T-helper 22 cell (primary cell): ENCODE results near the gene MCM3AP.
A peak's percentile ranks its signal among the peaks of the same experiment; 100 is the strongest.

ENCODE experiments used
- DNase-seq: peaks from one replicate; pipeline ENCODE4 v3.0.0-alpha.2; 2020; ENCODE audit warnings: low read depth

MCM3AP gene

DNA sequence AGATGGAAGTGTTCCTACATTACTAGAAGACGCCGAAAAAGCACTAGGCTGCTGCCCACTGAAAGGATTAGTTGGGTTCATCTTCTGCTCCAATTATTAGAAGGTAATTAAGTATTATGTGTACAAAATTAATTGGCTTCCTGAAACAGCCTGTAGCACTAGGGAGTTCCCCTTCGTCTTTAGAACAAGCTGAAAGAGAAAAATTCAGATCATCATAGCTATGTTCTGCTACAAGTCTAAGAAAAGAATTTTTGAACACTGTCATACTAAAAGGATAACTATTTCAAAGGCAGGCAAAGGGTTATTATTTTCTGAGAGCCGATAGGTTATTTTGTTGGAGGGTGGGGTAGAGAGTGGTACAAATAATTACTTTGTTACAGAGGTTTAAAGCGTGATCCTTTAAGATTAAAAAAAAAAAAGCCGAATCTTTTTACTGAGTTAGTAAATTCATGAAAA, at the start of gene MCM3AP:
Gene MCM3AP (minus strand): TSS at position 406 of the 456 bp plus-strand sequence. CDS start 325 bp downstream, at position 81.
- no peak for DNase-seq

DNA sequence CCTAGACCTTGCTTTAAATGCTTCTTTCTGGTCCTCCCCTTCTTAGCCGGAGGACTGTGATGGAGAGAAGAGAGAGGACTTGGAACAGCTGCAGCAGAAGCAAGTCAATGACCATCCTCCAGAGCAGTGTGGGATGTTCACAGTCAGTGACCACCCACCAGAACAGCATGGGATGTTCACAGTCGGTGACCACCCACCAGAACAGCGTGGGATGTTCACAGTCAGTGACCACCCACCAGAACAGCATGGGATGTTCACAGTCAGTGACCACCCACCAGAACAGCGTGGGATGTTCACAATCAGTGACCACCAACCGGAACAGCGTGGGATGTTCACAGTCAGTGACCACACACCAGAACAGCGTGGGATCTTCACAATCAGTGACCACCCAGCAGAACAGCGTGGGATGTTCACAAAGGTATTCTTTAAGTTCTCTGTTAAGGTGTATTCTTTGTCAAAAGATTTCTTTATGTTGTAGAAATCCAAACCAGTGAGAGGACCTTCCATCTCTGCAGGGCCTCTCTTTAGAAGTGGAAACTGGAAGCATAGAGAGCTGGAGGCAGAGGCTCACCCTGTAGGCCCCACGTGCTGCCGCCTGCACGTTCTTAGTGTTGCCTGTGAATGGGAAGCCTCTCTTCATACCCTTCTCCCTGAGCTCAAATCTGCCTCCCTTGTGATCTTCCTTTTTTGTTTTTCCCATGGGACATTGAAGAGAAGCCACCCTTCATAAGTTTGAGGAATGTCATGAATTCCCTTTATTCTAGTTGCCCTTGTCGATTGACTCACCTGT, 49.1 kb upstream of the MCM3AP start:
- DNase-seq = no peak

DNA sequence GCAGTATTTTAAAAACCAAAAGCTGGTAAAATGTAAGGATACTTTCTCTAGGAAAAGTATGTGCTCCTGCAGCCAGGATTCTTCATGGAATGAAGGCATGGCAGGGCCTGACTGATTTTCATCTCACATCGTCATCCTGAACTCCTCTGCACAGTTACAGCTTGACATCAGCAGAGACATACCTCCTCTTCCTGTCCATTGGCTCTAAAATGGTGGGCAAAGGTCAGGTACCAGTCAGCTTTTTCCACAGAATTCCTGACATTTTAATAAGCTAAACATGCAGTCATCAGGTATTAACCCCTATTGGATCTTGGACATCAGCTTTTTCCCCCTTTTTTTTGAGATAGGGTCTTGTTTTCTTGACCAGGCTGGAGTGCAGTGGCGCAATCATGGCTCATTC, 44.4 kb upstream of the MCM3AP start:
- DNase-seq = no peak

DNA sequence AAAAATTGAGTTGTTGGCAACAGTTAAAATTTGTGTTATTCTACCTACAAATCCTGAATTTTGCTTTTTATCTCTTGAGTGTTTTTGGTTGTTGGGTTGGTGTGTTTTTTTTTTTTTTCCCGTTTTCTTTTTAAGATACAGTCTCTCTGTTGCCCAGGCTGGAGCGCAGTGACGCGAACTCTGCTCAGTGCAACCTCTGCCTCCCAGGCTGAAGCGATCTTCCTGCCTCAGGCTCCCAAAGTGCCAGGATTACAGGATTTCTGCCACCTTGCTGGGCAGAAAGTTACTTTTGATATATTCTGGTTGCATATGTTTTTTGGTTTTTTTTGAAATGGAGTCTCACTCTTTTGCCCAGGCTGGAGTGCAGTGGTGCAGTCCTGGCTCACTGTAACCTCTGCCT, 42.7 kb upstream of the MCM3AP start:
- DNase-seq = no peak

- no peak for DNase-seq
Observed at GRCh38 chr21:46327711-46328110, 42.3 kb upstream of the MCM3AP start.

DNA sequence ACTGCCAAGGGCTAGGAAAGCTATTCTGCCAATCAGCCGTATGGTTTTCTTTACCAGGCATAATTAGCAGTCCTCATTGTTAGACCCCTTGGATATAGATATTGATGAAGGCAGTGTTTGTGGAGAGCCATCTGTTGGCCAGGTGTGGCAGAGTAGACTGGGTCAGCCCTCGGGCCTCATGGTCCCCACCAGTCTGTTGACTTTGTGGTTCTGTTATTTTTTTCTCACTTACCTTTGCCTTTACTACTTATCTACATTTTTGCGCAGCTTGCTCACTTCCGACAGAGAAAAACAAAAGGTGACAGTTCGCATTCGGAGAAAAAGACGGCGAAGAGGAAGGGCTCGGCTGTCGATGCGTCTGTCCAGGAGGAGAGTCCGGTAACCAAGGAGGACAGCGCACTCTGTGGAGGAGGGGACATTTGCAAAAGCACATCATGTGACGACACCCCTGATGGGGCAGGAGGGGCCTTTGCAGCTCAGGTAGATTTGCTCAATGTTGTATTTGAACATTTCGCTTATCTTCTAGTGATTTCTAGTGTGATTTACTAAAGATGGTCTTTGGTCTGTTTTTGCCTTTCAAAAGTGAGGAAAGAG, 40.8 kb upstream of the MCM3AP start:
- DNase-seq = no peak

DNA sequence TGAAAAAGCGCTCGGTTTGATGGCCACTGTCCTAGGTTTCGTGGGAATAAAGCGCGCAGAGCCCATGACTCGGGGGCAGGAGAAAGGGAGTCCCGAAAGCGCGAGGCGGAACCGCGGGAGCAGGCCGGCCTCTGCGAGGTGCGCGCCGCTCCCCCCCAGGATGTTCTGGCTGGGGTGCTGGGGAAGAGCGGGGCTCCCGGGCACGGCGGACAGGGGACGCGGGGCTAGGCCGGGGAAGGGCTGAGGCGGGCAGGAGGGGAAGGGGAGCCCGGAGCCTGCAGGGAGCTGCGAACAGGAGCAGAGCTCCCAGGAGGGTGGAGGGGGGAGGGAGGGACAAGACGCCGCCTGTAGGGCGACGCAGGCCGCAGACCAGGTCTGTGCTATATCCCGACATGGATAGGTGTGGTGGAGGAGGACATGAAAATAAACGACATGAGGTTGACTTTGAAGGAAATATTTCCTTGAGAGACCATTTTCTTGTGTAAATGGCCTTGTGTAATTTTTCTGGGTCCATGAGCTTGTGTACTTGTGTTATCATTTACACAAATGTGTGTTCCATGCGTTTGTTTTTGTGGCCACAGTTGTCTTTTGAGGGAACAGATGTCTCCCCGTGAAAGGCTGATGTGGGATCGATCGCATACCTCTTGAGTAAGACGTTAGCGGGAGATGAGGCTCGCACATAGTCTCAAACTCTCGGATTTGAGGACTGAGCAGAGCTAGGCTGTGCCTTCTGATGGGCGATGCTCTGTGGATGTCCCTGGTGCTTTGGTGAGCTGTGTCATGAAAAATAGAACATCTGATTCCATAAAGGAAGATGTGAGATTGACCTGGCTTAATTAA, 39.9 kb upstream of the MCM3AP start:
- DNase-seq = peak; percentile 14

GRCh38 chr21:46324390-46325072, 39.1 kb upstream of the MCM3AP start:
- peak; percentile 73 for DNase-seq

GRCh38 chr21:46323710-46324389, 38.4 kb upstream of the MCM3AP start, which contains the start of the genes C21orf58 and PCNT:
Gene C21orf58, minus strand, starts transcription at chr21:46323870. Its CDS starts 1,132 bp downstream, at chr21:46322738.
Gene PCNT, plus strand, starts transcription at chr21:46324156. Its CDS starts 73 bp downstream, at chr21:46324229.
- DNase-seq = peak; percentile 94

- no peak for DNase-seq
Observed at GRCh38 chr21:46323227-46323709, 37.9 kb upstream of the MCM3AP start.

DNA sequence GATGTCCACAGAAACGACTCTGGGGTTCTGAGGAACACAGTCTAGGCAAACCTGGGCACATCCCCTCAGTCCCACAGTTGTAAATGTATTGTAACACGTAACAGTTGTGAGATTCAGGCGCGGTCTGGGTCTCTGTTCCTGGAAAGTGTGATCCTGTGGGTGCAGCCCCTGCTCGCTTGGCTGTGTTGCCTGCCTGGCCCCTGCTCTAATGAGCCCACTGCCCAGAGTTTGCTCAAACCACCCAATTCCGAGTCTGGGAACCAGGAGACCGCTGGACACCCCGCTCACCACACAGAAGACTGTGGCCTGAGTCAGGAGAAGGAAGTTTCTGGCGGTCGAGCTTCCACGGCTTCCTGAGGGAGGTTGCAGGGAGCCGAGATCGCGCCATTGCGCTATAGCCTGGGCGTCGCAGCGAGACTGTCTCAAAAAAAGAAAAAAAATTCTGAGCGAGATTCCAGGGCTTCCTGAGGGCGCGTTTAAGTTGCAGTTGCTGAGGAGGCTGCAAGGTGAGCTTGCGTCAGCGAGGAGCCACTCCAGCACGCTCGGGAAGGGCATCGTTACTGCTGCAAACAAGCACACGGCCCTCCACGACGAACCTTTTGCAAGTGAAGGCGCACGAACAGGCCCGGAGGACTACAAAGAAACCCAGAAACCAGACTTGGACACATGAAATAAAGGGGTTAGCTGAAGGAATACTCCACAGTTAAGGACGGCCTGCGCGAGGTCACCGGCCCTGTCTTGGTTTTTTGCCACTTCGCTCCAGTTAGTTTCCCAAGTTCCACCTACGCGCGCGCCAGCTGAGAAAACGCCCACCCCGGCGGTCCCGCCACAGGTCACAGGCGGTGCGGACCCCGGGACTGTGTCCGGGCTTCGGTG, 37.2 kb upstream of the MCM3AP start:
- DNase-seq = no peak

DNA sequence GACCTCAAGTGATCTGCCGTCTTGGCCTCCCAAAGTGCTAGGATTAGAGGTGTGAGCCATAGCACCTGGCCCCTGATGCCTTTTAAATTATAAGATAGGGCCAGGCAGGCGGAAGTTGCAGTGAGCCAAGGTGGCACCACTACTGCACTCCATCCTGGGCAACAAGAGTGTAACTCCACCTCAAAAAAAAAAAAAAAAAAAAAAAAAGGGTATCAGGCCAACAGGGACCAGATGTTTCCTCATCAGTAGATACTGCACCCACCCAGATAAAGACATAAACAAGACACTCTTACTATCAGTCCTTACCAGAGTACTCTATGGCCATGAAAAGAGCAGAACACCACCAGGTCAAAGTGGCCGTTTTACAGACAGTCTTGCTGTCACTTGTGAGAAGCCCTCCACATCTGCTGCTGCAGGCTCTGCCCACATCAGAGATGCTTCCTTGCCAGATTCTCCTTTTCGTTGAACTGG, 35.0 kb upstream of the MCM3AP start:
- no peak for DNase-seq

GRCh38 chr21:46319186-46319585, 33.8 kb upstream of the MCM3AP start:
- no peak for DNase-seq

DNA sequence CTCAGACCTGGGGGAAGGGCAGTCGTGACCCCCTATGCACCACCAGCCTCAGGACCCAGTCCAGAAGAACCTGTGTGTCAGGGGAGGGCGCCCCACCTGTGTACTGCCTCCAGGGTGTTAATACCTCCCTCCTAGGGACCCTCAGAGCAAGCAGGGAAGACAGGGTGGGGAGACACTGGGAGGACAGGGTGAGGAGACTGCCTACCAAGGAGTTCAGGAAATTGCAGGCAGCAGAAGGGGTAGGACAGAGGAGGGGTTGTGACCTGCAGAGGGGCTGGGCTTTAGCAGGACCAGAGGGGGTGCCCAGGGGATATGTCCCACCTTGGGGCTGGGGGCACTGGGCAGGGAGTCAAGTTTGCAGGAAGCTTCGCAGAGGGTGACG, 33.0 kb upstream of the MCM3AP start:
- DNase-seq = no peak

DNA sequence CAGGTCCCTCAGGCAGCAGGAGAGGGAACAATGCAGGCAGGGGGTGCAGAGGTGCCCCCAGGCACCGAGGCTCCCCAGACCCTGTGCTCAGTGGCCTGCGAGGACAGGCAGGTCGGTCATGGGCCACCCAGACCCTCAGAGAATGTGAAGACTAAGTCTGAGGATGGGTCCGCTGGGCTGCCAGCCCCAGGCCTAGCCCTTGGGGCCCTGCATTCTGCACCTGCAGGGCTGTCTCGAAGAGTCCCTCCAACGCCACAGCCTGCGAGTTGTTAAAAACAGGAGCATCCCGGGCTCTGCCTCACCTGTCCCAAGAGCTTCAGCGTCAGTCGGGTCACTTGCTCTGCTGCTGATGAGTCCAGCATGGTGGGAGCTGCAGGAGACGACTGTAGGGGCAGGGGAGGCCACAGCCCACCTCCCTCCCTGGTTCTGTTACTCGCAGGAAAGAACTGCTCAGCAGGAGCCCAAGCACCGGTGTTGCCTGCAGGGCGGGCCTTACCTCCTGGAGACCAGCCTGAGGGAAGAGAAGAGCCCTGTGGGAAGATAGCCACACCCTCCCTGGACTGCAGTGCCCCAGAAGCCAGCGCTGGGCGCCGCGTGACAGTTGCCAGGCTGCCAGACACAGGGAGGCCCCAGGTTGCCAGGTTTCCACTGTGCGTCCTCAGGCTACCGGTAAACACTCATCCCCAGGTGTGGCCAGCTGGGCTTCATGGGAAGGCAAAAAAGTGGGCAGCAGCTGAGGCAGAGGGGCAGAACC, 32.5 kb upstream of the MCM3AP start:
- DNase-seq = no peak

GRCh38 chr21:46316708-46317324, 31.4 kb upstream of the MCM3AP start:
- no peak for DNase-seq

DNA sequence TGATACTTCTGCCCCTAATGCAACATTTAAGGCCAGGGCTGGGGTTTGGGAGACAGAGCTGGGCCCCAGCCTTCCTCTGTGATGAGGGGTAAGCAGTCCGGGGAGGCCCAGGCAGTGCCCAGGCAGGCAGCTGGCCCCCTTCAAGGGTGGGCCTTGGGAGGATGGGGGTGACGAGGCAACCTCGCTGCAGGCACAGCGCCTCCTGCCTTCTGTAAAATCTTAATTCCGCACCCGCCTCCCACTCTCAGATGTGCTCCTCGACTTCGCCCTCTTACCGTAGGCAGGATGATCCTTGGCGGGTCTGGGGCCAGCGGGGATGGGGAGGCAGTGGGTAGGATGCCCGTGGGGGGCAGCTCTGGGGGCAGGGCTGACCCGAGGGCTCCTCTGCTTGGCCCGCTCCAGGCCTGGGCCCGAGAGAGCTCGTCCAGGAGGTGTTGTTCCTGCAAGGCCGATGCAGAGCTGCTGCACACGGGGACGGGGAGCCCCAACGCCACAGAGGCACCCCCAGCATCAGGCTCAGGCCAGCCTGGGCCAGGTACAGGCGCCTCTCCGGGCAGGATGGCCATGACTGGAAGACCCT, 29.1 kb upstream of the MCM3AP start:
- DNase-seq = no peak

DNA sequence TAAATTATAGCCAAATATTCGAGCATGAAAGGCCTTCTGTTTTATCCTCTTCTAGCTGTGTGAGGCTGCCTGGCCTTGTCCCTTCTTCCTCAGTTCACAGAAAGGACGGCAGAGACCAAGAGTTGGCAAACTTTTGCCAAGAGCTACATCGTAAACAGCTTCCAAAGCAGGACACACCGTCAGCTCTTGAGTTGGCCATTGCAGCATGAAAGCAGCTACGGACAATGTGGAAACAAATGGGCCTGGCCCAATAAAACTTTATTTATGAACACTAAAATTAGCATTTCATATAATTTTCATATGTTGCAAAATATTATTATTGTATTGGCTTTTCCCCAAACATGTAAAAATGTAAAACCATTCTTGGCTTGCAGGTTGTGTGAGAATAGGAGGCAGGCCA, 27.5 kb upstream of the MCM3AP start:
- DNase-seq = no peak
